DOHH2 (cell line): ENCODE measurements around the gene PCDH9.

ENCODE experiments used
- CTCF ChIP-seq: fragments of 200-600 bp; sonication (generic); IDR thresholded peaks from one replicate; pipeline ENCODE4 v1.5.1; 2014; ENCODE audit warnings: antibody characterized with exemption, mild to moderate bottlenecking, low read depth, low read length; ENCODE audit not compliant: poor library complexity, severe bottlenecking
- EZH2phosphoT487 ChIP-seq: fragments of 200-600 bp; sonication (generic); IDR thresholded peaks from 2 replicates; pipeline ENCODE4 v1.6.1; 2017; ENCODE audit warnings: borderline replicate concordance, mild to moderate bottlenecking, antibody characterized with exemption, low read length, moderate library complexity, mixed read lengths

DNA sequence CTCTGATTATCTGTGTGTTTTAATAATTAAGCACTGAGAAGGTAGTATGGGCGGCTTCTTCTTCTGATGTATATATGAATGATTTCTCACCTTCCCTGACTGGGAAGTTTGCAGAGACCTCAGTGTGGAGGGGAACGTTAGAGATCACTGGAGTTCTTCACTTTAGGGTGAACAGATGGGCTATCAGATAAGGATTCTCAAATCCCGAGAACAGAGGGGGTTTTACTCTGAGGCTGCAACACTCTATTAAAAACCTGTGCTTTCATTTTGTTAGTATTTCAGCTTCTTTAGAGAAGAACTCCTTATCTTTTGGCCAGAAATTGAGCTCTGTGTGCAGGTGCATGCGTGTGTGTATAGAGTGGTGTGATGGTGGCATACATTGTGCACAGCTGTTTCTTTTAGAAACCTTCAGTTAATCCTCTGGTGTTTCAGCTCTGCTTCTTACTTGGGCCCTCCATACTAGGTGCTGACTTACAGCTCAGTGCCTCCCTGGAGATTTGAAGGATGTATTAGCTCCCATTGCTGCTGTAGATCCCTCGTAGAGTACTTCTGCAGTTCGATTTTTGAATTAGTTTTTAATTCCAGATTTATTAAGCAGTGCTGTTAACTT lies 45.3 kb upstream of the PCDH9 start:
- TF ChIP-seq CTCF (no peak), EZH2phosphoT487 (no peak)
